ENCODE measurements around the gene CMSS1.
"Not testable (repeated sequence)": the region's sequence is repeated elsewhere in the genome, so short reads cannot be mapped to it uniquely, and the experiment has no call there.

CMSS1 gene

GRCh38 chr3:99818818-99819217 is 1.2 kb downstream of the CMSS1 start:
- no peak for DNase-seq

- no peak for DNase-seq
These were observed 6.4 kb downstream of the CMSS1 start for GRCh38 chr3:99823723-99824711.

GRCh38 chr3:99825004-99825640 is 7.5 kb downstream of the CMSS1 start:
- DNase-seq = no peak

GRCh38 chr3:99829844-99830243 is 12.2 kb downstream of the CMSS1 start:
- DNase-seq = no peak

DNA sequence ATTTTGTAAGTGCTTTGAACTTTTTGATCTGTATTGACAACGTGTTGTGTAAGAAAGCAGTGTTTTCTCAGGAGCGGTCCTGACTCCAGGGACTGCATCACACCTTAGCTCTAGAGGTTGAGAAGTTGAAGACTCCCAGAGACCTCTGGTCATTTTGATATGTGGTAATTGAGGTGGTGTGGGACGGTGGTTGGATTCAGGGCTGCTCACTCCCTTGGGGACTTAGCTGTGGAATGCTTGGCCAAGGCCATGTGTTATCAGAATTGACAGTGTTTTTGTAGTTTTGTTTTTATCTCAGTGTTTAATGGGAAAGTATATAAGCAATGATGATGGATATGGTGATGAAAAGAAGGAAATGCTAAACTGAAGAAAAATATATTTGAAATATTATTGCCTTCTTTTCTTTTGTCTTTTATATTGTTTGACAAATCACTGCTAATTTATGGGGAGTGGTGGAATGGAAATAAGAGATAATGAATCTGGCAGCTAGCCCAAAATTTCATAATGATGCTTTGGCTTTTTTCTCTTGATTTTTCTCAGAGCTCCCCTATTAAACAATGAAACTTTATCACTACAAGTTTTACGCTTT is 16.0 kb downstream of the CMSS1 start:
- no peak for DNase-seq

DNA sequence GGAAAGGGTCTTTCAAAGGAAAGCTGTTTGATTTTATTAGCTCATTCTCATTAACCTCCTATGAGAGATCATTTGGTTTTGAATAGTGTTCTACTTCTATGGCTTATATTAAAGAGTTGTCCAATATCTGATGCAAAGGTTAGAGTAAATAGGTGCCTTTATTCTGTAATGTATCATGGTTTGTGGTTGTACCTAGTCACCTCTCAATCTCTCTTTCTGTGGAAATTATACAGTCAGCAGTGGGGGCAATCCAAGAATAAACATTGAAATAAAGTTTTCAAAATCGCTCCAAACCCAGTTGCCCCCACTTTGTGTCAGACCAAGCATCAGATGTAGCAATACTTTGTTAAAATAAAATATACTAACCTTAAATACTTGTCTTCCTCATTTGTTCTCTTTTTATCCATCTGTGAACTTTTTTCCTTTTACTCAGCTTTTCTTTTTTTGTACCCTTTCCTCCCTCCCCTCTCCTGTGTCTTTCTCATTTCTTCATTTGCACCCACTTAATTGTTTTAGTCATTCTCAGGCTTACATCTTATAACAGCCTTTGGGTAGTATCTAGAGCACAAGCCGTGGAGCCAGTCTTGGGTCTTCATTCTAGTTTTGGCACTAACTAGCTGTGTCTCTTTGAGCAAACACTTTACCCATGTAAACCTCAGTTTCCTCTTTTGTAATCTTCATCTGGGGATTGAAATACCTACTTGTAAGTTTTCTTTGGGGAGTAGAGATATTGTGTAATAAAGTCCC is 16.7 kb downstream of the CMSS1 start:
- DNase-seq = no peak

GRCh38 chr3:99836681-99837080 is 19.0 kb downstream of the CMSS1 start:
- no peak for DNase-seq

DNA sequence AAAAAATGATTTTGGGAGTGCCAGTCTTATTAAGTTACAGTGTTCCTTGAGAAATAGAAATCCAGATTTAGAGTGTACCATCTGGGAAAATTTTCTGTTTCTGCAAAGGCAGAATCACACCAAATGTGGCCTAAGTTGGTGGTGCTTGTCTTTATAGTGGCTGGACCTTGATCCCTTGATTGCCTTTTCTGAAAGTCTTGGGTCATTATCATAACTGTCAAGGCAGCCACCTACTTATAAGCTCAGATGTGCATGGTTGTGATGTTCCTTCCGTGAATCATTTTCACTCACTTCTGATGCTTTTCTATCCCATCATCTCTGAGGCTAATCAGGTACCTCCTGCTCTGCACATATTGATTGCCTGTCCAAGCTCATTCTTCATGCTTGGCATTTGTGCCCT is 20.1 kb downstream of the CMSS1 start:
- no peak for DNase-seq

GRCh38 chr3:99838755-99839154 is 21.1 kb downstream of the CMSS1 start:
- no peak for DNase-seq

DNA sequence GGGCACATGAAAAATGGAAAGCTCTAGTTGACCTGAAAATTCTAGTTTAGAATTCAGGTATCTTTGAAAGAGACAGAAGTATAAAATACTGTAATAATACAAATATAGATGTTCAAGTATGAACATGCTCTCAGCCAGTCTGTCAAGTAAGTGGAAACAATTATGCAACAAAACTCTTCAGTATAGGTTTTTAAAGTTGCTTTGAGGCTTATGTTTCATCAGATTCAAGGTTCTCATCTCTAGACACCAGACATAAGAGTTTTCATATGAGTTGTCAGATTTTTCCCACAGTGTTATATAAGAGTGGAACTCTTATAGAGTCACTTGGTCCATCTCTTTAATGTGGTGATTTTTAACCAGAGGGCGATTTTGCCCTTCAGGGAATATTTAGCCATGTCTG is 22.0 kb downstream of the CMSS1 start:
- no peak for DNase-seq

GRCh38 chr3:99841949-99842348 is 24.3 kb downstream of the CMSS1 start:
- DNase-seq = not testable (repeated sequence)

GRCh38 chr3:99842826-99843589 is 25.3 kb downstream of the CMSS1 start:
- peak; percentile 54 for DNase-seq

DNA sequence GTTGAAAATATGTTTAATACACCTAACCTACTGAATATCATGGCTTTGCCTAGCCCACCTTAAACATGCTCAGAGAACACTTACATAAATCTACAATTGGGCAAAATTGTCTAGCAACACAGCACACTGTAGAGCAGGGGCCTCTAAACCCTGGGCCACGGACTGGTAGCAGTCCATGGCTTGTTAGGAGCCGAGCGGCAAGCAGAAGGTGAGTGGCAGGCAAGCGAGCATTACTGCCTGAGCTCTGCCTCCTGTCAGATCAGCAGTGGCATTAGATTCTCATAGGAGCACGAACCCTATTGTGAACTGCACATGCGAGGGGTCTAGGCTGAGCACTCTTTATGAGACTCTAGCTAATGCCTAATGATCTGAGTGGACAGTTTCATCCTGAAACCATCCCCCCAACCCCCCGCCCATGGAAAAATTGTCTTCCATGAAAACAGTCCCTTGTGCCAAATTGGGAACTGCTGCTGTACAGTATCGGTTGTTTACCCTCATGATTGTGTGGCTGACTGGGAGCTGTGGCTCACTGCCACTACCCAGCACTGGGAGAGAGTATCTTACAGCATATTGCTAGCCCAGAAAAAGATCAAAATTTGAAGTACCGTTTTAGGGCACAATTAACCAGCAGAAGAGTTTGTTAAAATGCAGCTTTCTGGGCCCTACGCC is 26.1 kb downstream of the CMSS1 start:
- DNase-seq = no peak

DNA sequence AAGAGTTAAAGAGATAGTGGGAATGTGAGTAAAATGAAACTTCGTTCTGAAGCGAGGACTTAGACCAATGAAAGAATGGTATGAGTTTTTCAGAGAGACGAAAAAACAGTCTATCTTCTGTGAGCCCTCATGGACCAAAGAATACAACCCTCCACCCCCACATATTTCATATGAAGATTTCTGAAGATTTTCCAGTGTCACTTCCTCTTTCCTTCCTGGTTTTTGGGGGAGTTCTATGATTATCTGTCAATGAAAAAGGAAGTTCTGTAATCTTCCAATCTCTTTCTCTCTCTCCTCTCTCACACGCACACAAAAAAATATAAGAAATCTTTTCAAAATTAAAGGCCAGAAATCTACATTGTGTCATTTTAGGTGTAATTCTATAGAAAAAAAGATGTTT is 27.7 kb downstream of the CMSS1 start:
- no peak for DNase-seq

DNA sequence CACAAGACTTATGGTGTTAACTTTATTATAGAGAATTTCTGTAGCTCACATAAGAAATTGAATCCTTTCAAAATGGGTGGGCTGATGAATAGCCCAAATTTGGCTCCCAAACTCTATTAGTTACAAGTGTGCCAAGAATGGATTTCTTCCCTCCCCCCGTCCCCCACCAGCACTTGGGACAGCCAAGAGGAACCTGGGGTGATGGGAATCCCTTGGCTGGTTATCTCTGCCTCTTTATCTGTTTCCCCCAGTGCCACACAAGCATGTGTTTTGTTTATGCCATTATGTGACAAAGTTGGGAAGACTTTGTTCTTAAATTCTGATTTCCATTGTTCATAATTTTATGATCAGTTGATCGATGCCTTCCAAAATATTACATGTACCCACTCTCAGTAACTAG is 28.3 kb downstream of the CMSS1 start:
- DNase-seq = no peak

DNA sequence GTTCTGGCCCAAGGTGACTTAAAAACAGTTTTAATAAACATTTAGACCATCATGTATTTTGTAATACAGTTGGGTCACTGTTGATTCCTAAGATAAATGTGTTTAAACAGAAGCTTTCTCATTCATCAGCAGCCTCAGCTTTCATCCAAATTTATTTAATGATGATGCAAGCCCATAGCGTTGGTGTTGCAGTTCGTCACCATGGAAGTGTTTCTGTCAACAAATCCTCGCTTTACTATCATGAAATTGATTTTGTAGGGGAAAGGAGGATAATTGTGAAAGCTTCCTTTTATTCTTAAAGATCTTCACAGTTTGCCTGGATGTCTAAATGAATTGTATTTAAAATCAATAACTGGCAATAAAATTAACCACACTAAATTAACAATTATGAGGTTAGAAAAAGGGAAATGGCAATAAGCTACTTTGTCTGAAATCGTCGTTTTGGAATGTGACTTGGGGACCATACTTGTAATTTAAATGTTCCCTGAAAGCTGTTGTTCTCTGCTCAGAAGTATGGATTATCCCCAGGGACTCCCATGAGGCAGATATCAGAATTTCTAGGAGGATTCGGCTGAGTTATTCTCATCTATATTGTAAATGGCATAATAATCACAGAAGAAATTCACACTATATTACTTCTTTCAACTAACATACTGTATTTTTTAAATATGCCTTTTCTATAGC is 29.0 kb downstream of the CMSS1 start:
- peak; percentile 48 for DNase-seq

- no peak for DNase-seq
These were observed 30.8 kb downstream of the CMSS1 start for GRCh38 chr3:99848433-99848832.

- no peak for DNase-seq
These were observed 32.9 kb downstream of the CMSS1 start for GRCh38 chr3:99850608-99851007.

- DNase-seq = no peak
These were observed 34.3 kb downstream of the CMSS1 start for GRCh38 chr3:99851955-99852354.

DNA sequence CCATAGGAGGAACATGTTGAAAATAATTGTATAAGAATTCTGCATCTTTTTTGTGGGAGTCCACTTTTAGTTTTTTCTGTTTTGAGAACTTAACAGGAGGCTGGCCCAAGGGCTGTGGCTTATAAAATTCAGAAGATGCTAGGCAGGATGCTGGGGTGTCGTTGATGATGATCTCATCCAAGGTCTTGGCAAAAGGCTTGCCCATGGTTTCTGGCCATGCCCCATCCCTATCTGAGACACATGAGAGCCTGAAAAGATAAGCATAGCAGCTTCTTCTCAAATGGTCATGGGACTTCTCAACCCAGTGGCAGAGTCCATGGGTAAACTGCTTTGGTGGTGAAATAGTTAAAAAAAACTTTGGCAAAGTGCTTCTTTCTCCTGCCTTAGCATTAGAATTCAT is 35.2 kb downstream of the CMSS1 start:
- DNase-seq = no peak

GRCh38 chr3:99854756-99855298 is 37.2 kb downstream of the CMSS1 start:
- peak; percentile 81 for DNase-seq

Measured in NCI-H146 (cell line).